ENCODE results near the gene NR2C2AP.

NR2C2AP gene

DNA sequence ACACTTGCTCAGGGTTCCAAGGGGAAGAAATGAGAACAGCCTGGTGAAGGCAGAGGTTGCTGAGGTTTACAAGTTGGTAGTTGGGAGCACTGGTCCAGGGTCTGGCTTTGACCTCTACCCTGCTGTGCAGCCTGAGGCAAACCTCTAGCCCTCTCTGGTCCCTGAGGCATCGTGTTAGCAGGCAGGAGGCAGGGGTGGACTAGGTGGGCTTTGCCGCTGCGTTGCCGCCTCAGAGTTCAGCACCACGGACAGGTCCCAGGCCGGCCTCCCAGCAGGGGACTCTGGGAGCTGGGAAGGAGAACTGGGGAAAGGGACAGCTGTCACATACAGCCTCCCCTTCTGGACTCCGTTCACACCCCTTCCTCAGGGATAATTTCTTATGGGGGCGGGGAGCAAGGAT, 11.7 kb upstream of the NR2C2AP start:
- no peak for DNase-seq (ENCODE audit: low read depth)

DNA sequence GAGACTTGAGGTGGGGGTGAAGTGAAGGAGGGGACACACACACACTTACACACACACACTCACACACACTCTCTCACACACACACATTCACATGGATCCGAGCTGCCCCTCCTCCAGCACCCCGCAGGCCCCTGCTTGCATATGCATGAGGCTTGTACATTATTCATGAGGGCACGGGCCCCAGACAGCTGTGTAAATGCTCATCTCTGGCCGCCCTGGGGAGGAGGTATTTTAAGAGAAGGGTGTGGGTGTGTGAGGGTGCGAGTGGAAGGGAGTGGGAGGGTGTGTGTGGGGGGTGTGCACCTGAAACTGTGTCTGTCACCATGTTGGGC, 10.9 kb upstream of the NR2C2AP start:
- DNase-seq (ENCODE audit: low read depth), result no peak

DNA sequence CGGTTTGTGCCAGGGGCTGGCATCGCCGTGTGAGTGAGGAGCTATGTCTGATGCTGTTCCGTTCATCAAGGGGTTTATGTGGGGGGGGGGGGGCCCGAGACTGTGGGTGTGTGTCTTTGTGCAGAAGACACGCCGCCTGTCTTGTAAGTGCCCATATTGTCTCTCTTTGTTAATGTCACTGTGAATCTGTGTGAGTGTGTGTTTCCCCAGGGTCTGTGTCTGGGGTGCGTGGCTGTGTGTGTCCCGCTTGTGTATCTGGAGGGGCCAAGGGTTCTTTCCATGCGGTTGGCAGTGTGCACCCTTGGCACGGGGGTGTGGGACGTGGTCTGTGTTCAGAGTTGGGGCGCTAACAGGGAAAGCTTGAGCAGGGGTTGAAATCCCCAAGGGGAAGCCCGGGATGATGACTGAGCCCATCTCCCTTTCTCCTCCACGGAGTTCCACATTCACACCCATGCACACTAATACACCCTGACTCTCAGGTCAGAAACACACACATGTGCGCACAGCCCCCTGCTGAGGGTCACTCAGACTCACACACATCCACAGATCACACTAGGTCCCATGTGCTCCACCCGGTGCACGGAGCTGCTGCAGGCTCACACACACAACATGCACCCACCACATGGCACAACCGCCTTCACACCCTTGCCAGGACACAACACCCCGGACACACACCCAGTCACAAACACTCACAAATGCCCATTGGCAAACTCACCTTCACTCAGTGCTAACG, 10.4 kb upstream of the NR2C2AP start:
- no peak for DNase-seq (ENCODE audit: low read depth)

DNA sequence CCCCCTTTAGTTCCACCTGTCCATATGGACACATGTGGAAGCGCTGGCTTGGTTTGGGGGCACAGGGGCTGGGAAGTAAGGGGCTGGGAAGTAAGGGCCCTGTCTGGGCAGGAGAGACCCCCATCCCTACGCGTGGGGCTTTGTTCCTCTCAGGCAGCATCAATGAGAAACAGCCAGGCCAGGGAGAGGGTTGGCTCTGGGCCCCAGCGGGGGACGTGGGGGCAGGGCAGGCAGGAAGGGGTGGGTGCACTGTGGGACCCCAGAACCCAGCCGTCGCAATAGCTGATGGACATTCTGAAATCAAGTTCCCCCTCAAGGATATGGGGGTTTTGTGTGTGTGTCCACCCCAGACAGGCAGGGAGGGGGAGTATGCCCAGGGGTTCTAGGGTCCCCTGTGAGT, 9.7 kb upstream of the NR2C2AP start:
- no peak for DNase-seq (ENCODE audit: low read depth)

DNA sequence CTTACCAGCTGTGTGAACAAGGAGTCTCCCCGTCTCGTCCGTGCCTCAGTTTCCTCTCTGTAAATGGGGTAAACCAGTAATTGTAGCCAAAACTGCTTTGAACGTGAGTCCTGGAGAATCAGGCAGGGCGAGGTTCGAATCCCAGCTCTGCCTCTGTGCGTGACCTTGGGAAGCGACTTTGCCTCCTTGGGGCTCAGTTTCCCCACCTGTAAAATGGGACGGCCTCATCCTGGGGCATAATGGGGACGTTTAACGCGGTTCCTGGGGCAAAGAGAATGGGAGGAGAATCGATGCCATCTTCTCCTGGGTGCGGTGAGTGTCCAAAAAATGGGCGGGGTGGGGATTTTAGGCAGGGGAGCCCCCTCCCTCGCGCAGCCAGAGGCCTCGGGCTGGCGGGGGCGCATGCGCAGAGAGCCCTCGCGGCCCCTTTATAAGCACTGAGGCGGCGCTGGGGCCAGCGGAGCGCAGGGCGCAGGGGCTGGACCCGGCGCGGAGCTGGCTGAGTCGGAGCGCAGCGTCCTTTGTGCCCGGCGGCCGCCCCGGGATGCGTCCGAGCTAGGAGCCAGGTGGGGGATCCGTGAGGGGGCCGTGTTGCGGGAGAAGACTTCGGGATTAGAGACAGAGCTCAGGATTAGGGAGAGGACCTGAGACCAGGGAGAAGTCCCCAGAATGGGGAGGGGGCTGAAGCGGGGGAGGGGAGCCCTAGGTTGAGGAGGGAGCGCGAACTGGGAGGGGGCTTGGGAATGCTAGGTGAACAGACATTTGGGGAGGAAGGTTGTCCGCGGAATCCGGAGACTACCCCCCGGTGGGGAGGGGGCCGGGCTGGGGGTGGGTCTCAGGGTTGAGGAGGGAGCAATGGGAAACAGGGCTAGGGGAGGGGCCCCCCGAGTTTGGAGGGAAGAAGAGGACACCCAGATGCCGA, 8.5 kb upstream of the NR2C2AP start, which contains the start of gene NCAN:
Gene NCAN, plus strand, starts transcription at position 460 of the 922 bp plus-strand sequence. CDS start 4,996 bp downstream, outside the sequence.
- DNase-seq (ENCODE audit: low read depth), result no peak

DNA sequence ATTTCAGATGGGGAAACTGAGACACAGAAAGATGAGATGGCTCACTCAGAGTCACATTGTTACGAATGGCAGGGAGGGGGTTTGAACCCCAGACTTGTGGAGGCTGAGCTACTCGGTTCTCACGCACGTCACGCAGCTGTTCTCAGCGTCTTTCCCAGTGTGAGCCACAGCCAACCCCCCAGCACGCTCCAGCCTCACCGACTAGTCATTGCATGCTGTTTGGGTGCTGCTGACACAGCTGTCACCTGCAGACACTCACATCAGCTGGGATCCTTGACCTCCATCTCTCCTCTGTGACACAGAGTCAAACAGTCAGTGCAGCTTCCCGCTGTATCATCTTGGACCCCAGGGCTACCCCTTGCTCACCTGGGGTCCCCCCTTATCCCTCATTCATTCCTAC, 6.2 kb upstream of the NR2C2AP start:
- no peak for DNase-seq (ENCODE audit: low read depth)

DNA sequence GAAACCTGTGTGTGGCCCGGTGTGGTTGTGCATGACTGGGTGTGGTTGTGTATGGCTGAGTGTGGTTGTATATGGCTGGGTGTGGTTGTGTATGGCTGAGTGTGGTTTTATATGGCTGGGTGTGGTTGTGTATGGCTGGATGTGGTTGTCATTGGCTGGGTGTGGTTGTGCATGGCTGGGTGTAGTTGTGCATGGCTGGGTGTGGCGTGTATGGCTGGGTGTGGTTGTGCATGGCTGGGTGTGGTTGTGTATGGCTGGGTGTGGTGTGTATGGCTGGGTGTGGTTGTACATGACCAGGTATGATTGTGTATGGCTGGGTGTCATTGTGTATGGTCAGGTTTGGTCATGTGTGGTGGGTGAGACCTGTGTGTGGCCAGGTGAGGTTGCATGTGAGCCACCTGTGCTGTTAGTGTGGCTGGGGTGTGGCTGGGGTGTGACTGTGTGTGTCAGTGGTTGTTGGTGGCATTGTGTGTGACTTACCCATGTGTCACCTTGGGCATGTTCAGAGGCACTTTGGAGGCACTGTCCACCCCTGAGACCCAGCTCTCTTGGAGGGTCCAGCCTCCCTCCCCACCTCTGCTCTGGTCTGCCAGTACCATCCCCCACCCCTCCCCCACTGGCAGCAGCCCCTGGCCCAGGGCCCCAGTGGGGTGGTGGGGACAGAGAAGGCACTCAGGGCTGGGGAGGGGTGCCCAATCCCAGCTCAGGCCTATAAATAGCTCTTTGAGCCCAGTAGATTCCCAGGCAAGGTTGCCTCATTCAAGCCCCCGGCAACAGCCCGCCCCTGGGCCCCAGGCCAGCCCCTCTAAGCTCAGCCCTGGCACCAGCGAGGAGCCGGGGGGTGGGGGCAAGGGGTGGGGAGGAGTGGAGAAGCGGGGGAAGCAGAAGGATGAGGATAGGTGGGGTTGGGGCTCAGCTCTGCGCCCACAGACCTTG, 4.7 kb upstream of the NR2C2AP start:
- no peak for DNase-seq (ENCODE audit: low read depth)

DNA sequence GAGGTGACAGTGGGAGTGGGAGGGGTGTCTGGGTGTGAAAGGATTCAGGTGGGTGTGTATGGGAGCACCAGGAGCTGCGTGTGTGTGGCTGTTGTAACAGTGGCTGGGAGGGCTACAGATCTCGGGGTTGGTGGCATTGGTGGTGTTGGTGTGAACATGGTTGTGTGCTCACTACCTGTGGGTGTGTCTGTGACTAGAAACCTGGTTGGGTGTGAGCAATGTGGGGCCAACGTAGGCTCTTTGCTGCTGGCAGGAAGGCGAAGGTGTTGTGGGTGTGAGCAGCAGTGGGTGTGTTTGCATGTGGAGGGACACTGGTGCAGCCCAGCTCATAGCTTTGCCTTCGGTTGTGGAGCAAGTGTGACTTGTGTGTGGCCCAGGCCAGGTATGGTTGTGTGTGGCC, 3.7 kb upstream of the NR2C2AP start:
- DNase-seq (ENCODE audit: low read depth), result no peak

DNA sequence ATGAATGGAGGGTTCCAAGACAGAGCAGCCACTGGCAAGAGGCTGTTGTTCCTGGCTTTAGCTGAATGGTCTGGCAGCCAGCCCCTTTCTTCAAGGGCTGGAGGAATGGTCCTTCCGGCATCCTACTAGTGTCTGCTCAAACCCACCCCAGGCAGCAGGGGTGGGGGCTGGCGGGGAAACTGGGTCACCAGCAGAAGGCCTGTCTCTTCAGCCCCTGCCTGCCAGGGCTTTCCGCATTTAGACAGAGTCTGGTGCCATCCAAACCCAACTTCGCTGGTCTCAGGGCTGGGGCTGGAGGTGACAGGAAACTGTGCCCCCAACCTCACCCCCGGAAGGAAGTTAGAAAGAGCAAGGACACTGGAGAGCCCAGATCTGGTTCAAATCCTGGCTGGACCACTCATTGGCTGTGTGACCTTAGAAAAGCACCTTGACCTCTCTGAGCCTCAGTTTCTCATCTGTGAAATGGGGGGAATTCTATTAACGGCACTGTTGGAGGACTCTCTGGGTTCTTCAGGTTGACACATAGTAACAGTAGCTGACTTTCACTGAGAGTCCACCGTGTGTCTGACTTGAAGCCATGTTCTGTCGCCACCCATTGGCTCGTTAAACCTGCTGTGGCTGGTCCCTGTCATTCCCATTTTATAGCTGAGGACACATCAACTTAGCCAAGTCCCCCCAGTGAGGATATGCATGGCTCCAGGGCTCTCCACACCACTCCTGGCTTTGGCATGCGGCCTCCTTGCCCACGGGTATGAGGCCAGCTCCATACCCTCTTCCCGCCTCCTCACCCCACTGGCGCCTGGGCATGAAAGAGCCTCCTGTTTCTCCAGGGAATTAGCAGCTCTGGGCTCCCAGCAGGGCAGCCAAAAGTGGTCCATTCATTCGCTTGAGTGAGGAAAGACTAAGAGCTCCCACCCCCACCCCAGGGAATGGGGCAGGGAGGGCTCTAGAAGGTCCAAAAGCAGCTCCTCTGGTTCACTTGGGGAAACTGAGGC, 2.5 kb upstream of the NR2C2AP start:
- DNase-seq (ENCODE audit: low read depth), result no peak

DNA sequence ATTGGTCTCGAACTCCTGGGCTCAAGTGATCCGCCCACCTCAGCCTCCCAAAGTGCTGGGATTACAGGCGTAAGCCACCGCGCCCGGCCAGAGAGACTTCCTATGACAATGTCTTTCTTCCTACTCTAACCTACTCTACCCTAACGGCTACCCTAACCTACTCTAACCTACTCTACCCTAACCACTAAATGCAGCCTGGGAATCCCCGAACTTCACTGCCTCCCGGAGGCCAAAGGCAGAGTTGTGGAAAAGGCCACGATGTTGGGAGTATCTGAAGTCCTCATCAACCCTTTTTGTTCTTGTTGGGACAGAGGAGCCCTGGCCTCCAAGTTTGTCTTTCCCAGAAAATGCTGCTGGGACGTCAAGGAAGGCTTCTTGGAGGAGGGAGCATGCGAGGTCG, 967 bp upstream of the NR2C2AP start:
- DNase-seq (ENCODE audit: low read depth), result no peak

DNA sequence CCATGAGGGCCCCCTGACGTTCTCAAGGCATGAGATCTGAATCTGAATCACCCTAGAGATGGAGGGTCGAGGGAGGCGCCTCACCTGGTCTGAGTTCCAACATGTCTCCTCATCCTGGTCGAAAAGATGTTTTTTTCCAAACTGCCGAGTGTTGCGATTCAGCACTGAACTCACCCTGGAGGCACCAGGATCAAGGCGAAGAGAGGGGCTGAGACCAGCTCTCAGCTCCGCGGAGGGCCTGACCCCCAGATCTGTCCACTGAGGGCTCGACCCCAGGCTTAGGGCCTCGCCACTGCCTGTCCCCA, 555 bp downstream of the NR2C2AP start:
- no peak for DNase-seq (ENCODE audit: low read depth)

DNA sequence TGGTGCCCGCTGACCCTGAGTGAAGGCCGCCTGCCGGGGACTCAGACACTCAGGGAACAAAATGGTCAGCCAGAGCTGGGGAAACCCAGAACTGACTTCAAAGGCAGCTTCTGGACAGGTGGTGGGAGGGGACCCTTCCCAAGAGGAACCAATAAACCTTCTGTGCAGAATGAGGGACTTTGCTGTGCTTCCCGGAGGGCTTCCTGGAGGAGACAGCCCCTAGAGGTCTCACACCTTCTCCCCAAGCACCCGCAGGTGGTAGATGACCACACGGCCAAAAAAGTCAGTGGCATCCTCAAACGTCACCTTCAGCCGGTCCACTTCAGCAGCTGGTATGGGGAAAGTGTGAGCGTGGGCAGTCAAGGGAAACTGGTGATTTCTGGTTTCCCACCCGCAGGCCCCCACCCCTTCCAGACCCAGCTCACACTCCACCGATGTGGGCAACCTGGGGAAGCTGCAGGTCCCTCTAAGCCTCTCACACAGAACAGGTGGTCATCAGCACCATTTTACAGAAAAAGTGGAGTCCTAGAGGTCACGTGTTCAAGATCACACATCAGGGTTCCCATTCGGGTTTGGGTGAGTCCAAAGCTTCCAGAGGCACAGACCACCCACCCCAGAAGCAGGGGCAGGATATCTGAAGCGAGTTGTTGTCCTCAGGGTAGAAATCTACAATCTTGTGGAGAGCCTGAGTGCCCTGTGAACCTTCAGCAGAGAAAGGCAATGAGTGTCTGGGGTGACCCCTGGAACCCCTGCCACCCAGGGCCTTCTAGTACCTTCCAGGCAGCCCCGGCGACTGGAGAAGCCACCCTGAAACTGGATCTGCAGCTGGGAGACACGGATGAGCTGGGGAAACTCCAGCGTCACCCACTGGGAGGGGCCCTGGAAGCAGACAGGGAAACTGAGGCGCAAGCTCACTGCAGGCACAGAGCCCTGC, 1.2 kb downstream of the NR2C2AP start:
- no peak for DNase-seq (ENCODE audit: low read depth)

DNA sequence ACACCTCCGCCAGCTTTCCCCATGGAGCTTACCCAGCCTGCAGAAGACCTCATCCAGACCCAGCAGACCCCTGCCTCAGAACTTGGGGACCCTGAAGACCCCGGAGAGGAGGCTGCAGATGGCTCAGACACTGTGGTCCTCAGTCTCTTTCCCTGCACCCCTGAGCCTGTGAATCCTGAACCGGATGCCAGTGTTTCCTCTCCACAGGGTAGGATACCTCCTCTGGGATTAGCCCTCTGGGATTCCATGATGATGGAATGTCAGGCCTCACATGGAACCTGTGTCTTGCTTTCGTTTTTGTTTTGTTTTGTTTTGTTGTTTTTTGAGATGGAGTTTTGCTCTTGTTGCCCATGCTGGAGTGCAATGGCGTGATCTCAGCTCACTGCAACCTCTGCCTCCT, 9.3 kb downstream of the NR2C2AP start:
- no peak for DNase-seq (ENCODE audit: low read depth)

DNA sequence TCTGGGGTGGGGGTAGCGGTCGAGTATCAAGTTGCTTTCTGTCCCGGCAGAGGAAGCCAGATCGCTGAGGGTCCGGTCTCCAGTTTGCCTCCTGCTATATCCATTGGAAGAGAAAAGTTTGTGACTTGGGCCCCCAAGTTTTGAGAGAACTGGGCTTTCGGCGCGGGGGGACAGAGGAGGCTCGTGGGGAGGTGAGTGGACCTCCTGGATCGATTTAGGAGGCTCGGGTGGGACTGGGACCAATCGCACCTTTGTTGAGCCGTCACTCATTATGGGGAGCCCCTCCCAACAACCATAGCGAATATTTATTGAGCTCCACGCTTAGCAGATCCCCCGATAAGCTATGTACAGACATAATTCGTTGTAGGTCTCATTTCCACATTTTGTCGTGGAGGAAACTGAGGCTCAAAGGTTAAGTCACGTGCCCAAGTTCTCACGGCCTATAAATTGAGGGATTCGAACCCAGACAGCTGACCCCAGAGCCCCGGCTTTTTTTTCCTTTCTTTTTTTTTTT, 10.2 kb downstream of the NR2C2AP start:
- DNase-seq (ENCODE audit: low read depth), result no peak

DNA sequence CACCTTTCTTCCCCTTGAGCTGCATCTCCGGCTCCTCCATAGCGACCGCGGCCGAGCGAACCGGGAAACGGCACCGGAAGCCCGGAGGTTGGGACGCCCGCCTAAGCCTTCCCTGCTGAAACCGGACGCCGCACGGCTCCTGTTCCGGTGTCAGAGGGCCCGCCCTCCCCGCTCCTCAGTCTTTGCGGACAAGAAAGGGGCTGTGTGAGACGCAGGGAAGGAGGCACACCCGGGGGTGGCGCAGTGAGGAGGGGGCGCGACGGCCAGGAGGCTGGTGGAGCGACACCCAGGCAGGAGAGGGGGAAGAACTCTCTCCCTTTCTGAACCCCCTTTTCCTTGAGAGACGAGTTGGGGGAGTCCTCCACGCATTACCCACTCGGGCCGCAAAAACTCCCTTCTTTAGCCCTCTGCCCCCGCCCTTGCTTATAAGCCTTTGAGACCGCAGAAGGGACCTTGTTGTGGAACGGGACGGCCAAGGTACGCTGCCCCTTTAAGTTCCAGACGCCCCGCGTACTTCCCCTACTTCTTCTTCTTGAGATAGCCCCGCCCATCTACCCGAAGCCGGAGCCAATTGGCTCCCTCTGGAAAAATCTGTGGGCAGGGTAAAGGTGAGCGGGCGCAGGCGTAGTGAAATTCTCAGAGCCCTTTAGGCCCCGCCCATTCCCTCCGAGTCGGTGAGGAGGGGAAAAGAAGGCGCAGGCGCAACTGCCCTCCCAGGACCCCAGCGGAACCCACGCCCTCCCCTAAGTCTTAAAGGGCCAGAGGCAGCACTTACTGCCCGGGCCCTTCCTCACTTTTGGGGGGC, 10.9 kb downstream of the NR2C2AP start, which contains the start of the genes BORCS8 and RFXANK:
Gene BORCS8, minus strand, starts transcription at position 75 of the 805 bp plus-strand sequence. Its CDS starts 35 bp downstream, at position 40.
Gene RFXANK, plus strand, starts transcription at position 181 of the 805 bp plus-strand sequence. CDS start 1,689 bp downstream, outside the sequence.
- peak; percentile 92 for DNase-seq (ENCODE audit: low read depth)

DNA sequence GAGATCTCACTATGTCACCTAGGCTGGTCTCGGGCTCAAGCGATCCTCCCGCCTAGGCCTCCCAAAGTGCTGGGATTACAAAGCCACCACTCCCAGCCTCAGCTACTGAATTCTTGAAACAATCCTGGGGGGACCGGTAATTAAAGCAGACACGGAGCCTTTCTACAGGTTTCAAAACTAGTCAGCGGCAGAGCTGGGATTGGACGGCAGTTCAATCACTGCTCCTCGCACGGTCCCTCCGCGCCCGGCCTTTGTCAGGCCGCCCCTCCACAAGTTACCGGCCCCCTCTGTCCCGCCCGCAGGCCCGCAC, 11.5 kb downstream of the NR2C2AP start:
- no peak for DNase-seq (ENCODE audit: low read depth)

DNA sequence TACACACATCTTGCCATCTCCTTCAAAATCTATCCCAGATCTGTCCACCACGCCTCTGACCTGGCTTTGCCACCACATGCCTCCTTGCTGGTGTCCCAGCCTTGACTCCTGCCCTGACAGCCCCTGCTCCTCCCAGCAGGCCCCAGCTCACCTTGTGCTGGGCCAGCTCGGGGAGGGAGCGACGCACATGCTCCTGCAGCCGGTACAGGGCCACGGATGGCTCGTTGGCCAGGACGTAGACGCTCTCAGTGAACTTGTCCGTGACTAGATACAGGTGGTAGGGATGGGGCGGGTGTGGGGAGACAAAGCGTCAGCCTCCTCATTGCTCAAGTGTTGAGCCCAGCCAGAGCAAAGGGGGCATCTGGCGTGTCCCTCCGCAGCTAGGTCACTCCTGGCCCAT, 16.5 kb downstream of the NR2C2AP start:
- DNase-seq (ENCODE audit: low read depth), result no peak

DNA sequence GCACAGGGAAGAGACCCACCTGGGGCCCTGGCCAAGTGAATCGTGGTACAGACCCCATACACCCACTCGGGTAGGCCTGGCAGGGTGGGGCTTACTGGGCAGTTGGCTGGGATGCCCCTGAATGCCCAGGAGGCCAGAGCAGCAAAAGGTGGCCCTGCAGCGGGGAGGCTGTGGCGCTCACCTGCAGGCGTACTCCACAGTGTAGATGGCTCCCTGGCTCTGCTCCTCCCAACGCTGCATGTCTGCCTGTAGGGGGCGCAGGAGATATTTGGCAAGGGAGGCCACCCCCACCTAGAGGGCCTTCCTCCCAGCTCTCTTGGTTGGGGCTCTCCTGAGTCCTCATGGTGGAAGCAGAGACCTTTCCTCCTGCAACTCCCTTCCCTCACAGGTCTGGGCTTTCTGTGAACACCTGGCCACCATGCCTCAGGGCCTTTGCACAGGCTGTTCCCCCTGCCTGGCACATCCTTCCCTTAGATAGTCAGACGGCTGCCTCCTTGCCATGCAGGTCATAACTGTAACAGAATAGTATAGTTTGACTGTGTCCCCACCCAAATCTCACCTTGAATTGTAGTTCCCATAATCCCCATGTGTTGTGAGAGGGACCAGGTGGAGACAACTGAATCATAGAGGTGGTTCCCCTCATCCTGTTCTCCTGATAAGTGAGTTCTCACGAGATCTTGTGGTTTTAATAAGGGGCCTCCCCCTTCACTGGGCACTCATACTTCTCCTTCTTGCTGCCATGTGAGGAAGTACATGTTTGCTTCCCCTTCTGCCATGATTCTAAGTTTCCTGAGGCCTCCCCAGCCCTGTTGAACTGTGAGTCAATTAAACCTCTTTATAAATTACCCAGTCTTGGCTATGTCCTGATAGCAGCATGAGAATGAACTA, 17.1 kb downstream of the NR2C2AP start:
- DNase-seq (ENCODE audit: low read depth), result peak; percentile 34

All from stimulated activated CD8-positive, alpha-beta memory T cell treated with anti-CD3 and anti-CD28 coated beads, Interleukin-15, amount 100 ng/mL, for 24 hours (primary cell).